CD4-positive, alpha-beta T cell treated with Interleukin-17A for 1 hour (primary cell): ENCODE measurements around the gene ZNF445.
"Not testable (repeated sequence)": the region's sequence is repeated elsewhere in the genome, so short reads cannot be mapped to it uniquely, and the experiment has no call there.

Source experiments
- DNase-seq: peaks from one replicate; pipeline ENCODE4 v3.0.0-alpha.2; 2020

ZNF445 gene

DNA sequence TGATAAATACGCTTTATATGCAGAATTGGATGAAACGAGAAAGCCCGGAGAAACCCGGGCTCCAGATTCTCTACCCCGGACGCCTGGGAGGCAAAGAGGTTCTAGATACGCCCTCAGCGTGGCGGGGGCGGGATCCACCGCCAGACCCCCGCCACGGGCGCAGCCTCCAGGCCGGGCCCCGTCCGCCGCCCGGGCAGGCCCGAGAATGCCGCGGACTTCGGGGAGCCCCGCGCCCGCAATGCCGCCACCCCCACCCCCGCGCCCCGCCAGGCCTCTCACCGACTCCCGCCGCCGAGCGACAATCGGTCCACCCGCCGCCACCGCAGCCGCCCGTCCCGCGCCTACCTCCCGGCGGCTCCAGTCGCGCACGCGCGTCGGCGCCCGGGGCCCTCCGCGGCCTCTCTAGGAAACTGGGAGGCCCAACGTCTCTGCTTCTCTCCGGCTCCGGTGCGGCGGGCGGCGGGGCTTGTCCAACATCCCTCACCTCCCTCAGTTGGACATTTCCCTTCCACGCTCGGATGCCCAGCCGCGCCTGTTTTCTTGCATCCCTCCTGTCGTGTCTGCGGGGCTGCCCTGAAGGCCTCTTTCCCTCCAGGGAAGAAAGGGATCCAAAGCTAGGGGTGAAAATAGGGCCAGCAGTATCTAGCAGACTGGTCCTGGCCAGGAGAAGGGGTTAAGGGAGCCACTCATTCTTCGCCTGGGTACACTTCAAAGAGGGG lies at the start of gene ZNF445:
Gene ZNF445, minus strand, starts transcription at position 359 of the 719 bp plus-strand sequence. CDS start 22,121 bp downstream, outside the sequence.
- peak; percentile 83 for DNase-seq

- no peak for DNase-seq
These were observed 47.6 kb upstream of the ZNF445 start for GRCh38 chr3:44525060-44525459.

DNA sequence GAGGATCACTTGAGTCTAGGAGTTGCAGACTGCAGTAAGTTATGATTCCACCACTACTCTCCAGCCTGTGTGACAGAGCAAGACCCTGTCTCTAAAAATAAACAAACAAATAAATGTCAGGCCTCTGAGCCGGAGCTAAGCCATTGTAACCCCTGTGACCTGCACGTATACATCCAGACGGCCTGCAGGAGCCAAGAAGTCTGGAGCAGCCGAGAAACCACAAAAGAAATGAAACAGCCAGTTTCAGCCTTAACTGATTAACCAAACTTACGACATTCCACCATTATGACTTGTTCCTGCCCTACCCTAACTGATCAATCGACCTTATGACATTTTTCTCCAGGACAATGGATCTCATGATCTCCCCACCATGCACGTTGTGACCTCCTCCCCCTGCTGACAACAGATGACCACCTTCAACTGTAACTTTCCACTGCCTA lies 45.0 kb upstream of the ZNF445 start:
- no peak for DNase-seq

DNA sequence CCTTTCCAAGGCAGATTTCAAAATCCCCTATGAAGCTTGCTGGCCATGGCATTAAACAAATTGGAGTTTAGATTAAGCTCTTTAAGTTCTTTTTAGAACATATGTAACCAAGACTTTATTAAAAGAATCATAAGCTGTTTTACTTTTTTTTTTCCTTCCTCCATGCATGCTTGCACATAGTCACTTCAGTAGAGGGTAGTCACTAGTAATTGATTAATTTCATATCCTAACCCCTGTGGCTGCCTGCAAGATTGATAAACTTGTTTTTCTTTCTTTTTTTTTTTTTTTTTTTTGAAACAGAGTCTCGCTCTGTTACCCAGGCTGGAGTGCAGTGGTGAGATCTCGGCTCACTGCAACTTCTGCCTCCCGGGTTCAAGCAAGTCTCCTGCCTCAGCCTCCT lies 44.3 kb upstream of the ZNF445 start:
- no peak for DNase-seq

- DNase-seq, result no peak
These were observed 41.3 kb upstream of the ZNF445 start for GRCh38 chr3:44518782-44519156.

DNA sequence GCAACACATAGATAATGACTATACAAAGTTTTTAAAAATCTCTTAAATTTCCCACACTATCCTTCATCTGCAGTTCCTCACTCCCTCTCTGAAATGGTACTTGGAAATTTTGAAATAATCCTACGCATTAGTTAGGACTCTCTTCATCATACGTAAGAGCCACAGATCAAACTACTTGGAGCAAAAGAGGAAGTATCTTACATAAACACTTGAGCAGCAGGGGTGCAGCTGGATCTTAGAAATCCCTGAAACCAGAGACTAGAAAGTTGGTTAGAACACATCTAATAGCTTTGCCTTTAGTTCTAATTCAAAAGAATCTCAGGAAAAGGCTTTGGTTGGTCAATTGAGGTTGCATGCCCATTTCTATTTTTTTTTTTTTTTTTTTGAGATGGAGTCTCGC lies 38.8 kb upstream of the ZNF445 start:
- no peak for DNase-seq

DNA sequence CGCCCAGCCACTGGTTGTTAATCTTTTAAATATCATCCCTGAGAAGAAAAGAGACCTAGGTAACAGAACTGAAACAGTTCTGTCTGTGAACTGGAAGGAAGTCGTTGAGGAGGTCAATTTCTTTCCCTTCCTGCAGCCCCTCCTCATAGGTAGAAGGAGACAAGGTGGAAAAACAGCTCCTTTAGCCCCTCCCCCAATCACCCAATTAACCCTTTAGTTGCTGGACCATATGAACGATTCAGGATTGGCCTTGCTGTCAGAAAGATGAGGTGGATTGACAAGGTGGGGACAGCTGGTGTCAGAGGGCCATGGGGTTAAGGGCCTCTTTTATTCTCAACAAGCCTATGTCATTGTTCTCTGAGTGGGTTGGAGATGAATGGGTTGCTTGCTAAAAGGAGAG lies 36.0 kb upstream of the ZNF445 start:
- DNase-seq, result no peak

DNA sequence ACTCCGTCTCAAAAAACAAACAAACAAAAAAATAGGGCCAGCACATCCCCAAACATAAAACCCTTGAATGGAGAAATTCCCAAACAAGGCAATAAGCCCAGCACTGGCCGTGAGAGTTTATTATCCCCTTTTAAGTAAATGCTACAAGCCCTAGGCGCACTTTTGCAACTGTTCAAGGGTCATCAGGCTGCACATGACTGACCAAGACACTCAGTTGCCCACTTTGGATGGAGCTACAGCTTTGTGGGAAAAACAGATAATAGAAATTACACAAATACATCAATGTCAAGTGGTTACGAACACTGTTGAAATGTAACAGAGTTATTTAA lies 33.7 kb upstream of the ZNF445 start:
- no peak for DNase-seq

GRCh38 chr3:44510000-44510368 lies 32.5 kb upstream of the ZNF445 start:
- DNase-seq, result peak; percentile 31

DNA sequence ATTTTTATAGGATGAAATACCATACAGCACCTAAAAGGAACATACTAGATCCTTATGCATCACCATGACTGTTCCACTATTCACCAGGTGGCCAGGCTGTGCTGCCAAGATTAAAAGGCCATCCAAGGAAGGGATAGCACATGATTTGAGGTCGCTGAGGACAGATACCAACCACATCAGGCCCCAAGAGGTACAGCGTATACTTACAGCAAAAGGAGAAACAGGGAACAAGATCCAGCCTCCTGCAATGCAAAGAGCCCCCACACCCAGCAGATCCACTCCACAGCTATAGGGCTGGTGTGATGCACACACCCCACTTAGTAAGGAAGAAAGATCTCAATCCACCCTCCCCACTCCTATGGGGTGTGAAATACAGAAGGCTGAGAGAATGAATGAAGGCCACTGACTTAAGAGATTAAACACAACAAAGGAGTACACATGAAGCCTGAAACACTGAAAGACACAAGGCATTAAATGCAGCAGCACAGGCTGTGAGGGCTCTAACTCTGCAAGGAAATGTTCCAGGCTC lies 32.0 kb upstream of the ZNF445 start:
- DNase-seq, result no peak

GRCh38 chr3:44506961-44507360 lies 29.5 kb upstream of the ZNF445 start:
- DNase-seq, result no peak

- no peak for DNase-seq
These were observed 29.1 kb upstream of the ZNF445 start for GRCh38 chr3:44506556-44506955.

- no peak for DNase-seq
These were observed 27.1 kb upstream of the ZNF445 start for GRCh38 chr3:44504566-44504965.

GRCh38 chr3:44503178-44503577 lies 25.7 kb upstream of the ZNF445 start:
- DNase-seq, result not testable (repeated sequence)

- DNase-seq, result no peak
These were observed 24.5 kb upstream of the ZNF445 start for GRCh38 chr3:44501971-44502370.

DNA sequence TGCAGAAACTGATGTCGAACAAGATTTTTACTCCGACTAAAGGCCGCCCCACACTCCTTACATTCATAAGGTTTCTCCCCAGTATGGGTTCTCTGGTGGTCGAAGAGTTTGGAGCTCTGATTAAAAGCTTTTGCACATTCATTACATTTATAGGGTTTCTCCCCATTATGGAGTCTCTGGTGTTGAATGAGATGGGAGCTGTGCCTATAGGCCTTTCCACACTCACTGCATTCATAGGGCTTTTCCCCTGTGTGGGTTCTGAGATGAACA lies 22.4 kb upstream of the ZNF445 start:
- not testable (repeated sequence) for DNase-seq

DNA sequence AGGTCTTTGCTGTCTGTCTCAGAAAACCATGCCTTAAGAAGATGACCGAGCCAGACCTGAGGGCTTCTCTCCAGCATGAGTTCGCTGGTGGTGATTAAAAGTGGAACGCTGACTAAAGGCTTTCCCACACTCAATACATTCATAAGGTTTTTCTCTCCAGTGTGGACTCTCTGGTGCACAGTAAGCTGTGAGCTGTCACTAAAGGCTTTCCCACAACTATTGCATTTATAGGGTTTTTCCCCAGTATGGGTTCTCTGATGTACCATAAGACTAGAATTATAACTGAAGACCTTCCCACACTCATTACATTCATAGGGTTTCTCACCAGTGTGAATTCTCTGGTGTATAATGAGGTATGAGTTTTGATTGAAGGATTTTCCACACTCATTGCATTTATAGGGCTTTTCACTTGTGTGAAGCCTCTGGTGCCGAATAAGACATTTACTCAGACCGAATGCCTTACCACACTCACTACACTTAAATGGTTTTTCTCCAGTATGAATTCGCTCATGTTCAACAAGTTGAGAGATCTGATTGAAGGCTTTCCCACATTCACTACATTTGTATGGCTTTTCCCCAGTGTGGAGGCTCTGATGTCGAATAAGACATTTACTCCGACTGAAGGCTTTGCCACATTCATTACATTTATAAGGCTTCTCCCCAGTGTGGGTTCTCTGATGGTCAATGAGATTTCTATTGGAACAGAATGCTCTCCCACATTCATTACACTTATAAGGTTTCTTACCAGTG lies 21.9 kb upstream of the ZNF445 start:
- no peak for DNase-seq

DNA sequence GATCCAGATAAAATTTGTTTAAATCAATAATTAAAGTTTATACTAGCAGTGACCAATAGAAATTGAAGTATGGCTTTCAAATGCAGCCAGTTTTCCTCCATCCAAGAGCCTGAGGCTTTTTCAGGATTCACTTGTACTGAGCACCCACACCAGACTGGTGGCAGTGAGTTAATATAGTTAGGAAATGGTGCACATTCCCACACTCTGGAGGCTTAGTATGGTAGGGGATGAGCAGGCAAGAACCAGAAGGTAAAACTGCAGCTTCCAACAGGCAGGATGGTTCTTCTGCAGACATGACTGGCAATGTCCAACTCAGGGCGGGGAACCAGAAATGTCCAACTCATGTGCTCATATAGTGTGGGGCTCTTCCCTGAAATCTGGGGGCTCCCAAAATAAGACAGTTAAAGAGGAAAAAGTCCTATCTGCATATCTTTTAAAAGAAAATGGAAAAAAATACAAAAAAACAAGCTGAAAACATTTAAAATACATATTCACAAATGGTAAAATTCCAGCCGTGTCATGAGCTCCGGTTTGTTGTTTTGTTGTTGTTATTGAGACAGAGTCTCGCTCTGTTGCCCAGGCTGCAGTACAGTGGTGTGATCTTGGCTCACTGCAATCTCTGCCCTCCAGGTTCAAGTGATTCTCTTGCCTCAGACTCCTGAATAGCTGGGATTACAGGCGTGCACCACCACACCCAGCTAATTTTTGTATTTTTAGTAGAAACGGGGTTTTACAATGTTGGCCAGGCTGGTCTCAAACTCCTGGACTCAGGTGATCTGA lies 18.4 kb upstream of the ZNF445 start:
- DNase-seq, result no peak

GRCh38 chr3:44492496-44492895 lies 15.0 kb upstream of the ZNF445 start:
- DNase-seq, result no peak

DNA sequence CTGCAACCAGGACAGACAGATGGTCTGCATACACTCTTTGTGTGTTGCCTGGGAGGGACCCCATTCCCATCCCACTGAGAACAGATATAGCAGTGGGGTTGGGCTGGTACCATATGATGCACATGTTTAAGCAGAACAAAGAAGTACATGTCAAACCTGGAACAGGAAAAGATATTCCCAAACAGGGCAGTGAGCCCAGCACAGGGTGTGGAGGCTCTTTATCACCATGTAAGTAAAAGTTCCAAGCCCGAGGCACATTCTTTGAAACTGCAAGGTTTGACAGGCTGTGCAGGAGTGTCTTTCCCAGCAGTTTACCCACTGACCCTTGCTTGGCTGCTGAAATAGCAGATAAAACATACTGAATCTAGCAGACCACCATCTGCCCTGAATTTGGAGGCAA lies 5.3 kb upstream of the ZNF445 start:
- no peak for DNase-seq

- no peak for DNase-seq
These were observed 1.2 kb upstream of the ZNF445 start for GRCh38 chr3:44478606-44479094.

DNA sequence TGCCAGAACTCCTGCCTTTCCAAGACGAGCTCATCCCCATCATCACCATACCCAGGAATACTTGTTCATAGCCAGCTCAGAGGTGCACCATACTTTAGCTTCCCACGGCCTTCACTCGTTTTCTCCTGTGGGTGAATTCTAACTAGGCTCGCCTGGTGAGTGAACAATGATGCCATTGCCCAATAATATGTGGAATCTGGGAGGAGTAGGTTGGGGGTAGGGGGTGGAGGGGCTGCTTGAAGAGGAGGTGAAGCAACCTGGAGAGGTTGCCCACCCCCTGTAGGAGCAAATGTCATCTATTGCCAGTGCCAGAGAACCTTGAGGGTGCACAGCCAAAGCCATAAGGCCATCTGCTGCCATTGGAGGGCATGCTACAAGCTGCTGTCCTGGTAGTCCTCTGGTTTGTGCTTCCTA lies 592 bp upstream of the ZNF445 start:
- no peak for DNase-seq

- DNase-seq, result no peak
These were observed 533 bp downstream of the ZNF445 start for GRCh38 chr3:44476963-44477311.

- DNase-seq, result peak; percentile 7
These were observed 1.3 kb downstream of the ZNF445 start for GRCh38 chr3:44476181-44476611.
